HepG2 (cell line): ENCODE results near the gene GRID1. TPM values are rescaled to one million over a fixed set of nuclear protein-coding genes. Genes with fewer than 3 reads are reported as not detected.

Experiments used
- ATAD3A ChIP-seq: sonication (generic); formaldehyde crosslinking; IDR thresholded peaks from 2 replicates; pipeline ENCODE4 v1.4.0; 2020; ENCODE audit warnings: missing genetic modification reagents
- FOXO1 ChIP-seq: sonication (generic); formaldehyde crosslinking; IDR thresholded peaks from 2 replicates; pipeline ENCODE4 v1.4.0; 2020; ENCODE audit warnings: missing genetic modification reagents
- GABPB1 ChIP-seq: IDR thresholded peaks from 2 replicates; pipeline ENCODE4 v1.6.1; 2016; ENCODE audit warnings: mild to moderate bottlenecking, missing genetic modification reagents, moderate library complexity, missing compliant biosample characterization
- HOXA3 ChIP-seq: sonication (generic); formaldehyde crosslinking; IDR thresholded peaks from 2 replicates; pipeline ENCODE4 v1.5.0; 2020; ENCODE audit warnings: missing genetic modification reagents
- HOXD1 ChIP-seq: sonication (generic); formaldehyde crosslinking; IDR thresholded peaks from 2 replicates; pipeline ENCODE4 v1.5.0; 2020; ENCODE audit warnings: missing genetic modification reagents
- KDM1A ChIP-seq: IDR thresholded peaks from 2 replicates; pipeline ENCODE4 v1.6.1; 2016; ENCODE audit warnings: missing compliant biosample characterization
- PRDM10 ChIP-seq: sonication (generic); formaldehyde crosslinking; IDR thresholded peaks from 2 replicates; pipeline ENCODE4 v1.4.0; 2020; ENCODE audit warnings: low read depth, missing genetic modification reagents
- REL ChIP-seq: sonication (generic); formaldehyde crosslinking; conservative IDR thresholded peaks from 2 replicates; pipeline ENCODE4 v1.8.0; 2022; ENCODE audit warnings: mild to moderate bottlenecking, missing genetic modification reagents, moderate library complexity
- SALL1 ChIP-seq: sonication (generic); formaldehyde crosslinking; IDR thresholded peaks from 2 replicates; pipeline ENCODE4 v1.8.0; 2022; ENCODE audit warnings: mild to moderate bottlenecking, missing genetic modification reagents
- TFDP1 ChIP-seq: IDR thresholded peaks from 2 replicates; pipeline ENCODE4 v1.6.1; 2016; ENCODE audit warnings: missing compliant biosample characterization, missing genetic modification reagents, borderline replicate concordance
- TMF1 ChIP-seq: sonication (generic); formaldehyde crosslinking; IDR thresholded peaks from 2 replicates; pipeline ENCODE4 v1.8.1; 2022; ENCODE audit warnings: low read depth, missing genetic modification reagents
- YEATS4 ChIP-seq: sonication (generic); formaldehyde crosslinking; IDR thresholded peaks from 2 replicates; pipeline ENCODE4 v1.4.0; 2020; ENCODE audit warnings: missing genetic modification reagents, borderline replicate concordance
- ZBTB25 ChIP-seq: IDR thresholded peaks from 2 replicates; pipeline ENCODE4 v1.6.1; 2018; ENCODE audit warnings: missing genetic modification reagents
- ZFP1 ChIP-seq: IDR thresholded peaks from 2 replicates; pipeline ENCODE4 v1.6.1; 2016
- ZNF234 ChIP-seq: sonication (generic); formaldehyde crosslinking; conservative IDR thresholded peaks from 2 replicates; pipeline ENCODE4 v1.5.1; 2020; ENCODE audit warnings: mild to moderate bottlenecking, missing genetic modification reagents
- ZNF333 ChIP-seq: sonication (generic); formaldehyde crosslinking; IDR thresholded peaks from 2 replicates; pipeline ENCODE4 v1.4.0; 2020; ENCODE audit warnings: mild to moderate bottlenecking, missing genetic modification reagents, borderline replicate concordance
- ZNF383 ChIP-seq: sonication (generic); formaldehyde crosslinking; IDR thresholded peaks from 2 replicates; pipeline ENCODE4 v1.4.0; 2020; ENCODE audit warnings: missing genetic modification reagents, mild to moderate bottlenecking, borderline replicate concordance
- ZNF503 ChIP-seq: sonication (generic); formaldehyde crosslinking; IDR thresholded peaks from 2 replicates; pipeline ENCODE4 v1.4.0; 2020; ENCODE audit warnings: missing genetic modification reagents
- ZNF605 ChIP-seq: sonication (generic); formaldehyde crosslinking; IDR thresholded peaks from 2 replicates; pipeline ENCODE4 v1.8.0; 2022; ENCODE audit warnings: mild to moderate bottlenecking, missing genetic modification reagents
- ZNF644 ChIP-seq: IDR thresholded peaks from 2 replicates; pipeline ENCODE4 v1.6.1; 2016; ENCODE audit warnings: low read depth
- ZNF670 ChIP-seq: sonication (generic); formaldehyde crosslinking; IDR thresholded peaks from 2 replicates; pipeline ENCODE4 v1.8.0; 2022; ENCODE audit warnings: mild to moderate bottlenecking, missing genetic modification reagents, borderline replicate concordance
- ZNF724P ChIP-seq: sonication (generic); formaldehyde crosslinking; IDR thresholded peaks from 2 replicates; pipeline ENCODE4 v1.8.0; 2022; ENCODE audit warnings: missing genetic modification reagents, borderline replicate concordance
- polyA plus RNA-seq, 8 experiments: library from polyadenylated mRNA; depleted of rRNA in 3 of 8; stranded (reverse) in 7 of 8; unstranded in 1 of 8; fragments of >200 nt; fragmentation: Illumina TruSeq in 4 of 8; extraction: Trizol in 4 of 8; gene quantifications; 2 replicates each; pipeline versions ENCODE4 v1.2.1 to v1.2.3, GENCODE V29; 2011 to 2016; ENCODE audit warnings: low read depth in 4 of 8, missing spikeins in 1 of 8, mixed read lengths in 1 of 8; ENCODE audit not compliant: insufficient read depth in 1 of 8
- total RNA-seq, 5 experiments: library from RNA; depleted of rRNA; stranded (reverse); fragments of >200 nt; fragmentation: Illumina TruSeq; extraction: Trizol; gene quantifications; 2 replicates each; pipeline ENCODE4 v1.2.3, GENCODE V29; 2016; ENCODE audit warnings: low read depth in 1 of 5

The GRID1 gene
- total and polyA plus RNA-seq, 2 of the 13 experiments (the other 11 are each of a cell fraction or from before 2014, with no cell fraction given) = 0.05 TPM; not detected in 1

GRCh38 chr10:86400705-86401587 lies 34.4 kb upstream of the GRID1 start (continued):
- 0 out of 2 replicates have a peak, but pooled peaks have one; percentile 54 for TF ChIP-seq ZNF670 (CRISPR knock-in tag)
- TF ChIP-seq ZNF234 (CRISPR knock-in tag) = peak; percentile 14; the same call in 1 of the 2 replicates
- TF ChIP-seq HOXA3 = 0 out of 2 replicates have a peak, but pooled peaks have one; percentile 11
- no peak; the same call in 1 of the 2 replicates for TF ChIP-seq GABPB1 (CRISPR knock-in tag)
- TF ChIP-seq TFDP1 (CRISPR knock-in tag) = peak; percentile 14; the same call in 1 of the 2 replicates
- TF ChIP-seq ZNF503 (CRISPR knock-in tag) = no peak
- 0 out of 2 replicates have a peak, but pooled peaks have one; percentile 26 for TF ChIP-seq TMF1 (CRISPR knock-in tag)
- 0 out of 2 replicates have a peak, but pooled peaks have one; percentile 15 for TF ChIP-seq SALL1 (CRISPR knock-in tag)
- no peak for TF ChIP-seq ZFP1 (CRISPR knock-in tag)
- TF ChIP-seq REL (CRISPR knock-in tag) = 0 out of 2 replicates have a peak, but pooled peaks have one; percentile 6
- no peak; the same call in 1 of the 2 replicates for TF ChIP-seq PRDM10
- TF ChIP-seq YEATS4 (CRISPR knock-in tag) = 0 out of 2 replicates have a peak, but pooled peaks have one; percentile 12
- peak; percentile 95; the same call in 1 of the 2 replicates for TF ChIP-seq KDM1A (CRISPR knock-in tag)
- TF ChIP-seq ATAD3A (CRISPR knock-in tag) = no peak
- TF ChIP-seq ZNF724P = no peak
- TF ChIP-seq ZBTB25 (CRISPR knock-in tag) = no peak
- peak; percentile 71; the same call in 1 of the 2 replicates for TF ChIP-seq ZNF333 (CRISPR knock-in tag)
- TF ChIP-seq FOXO1 (CRISPR knock-in tag) = no peak
- no peak for TF ChIP-seq ZNF383 (CRISPR knock-in tag)
- 0 out of 2 replicates have a peak, but pooled peaks have one; percentile 51 for TF ChIP-seq ZNF605 (CRISPR knock-in tag)
- TF ChIP-seq HOXD1 (CRISPR knock-in tag) = peak; percentile 44; the same call in 1 of the 2 replicates
- TF ChIP-seq ZNF644 = no peak
